ENCODE data around the gene GALNT7. TPM values are rescaled to one million over a fixed set of nuclear protein-coding genes. Genes with fewer than 3 reads are reported as not detected.

Gene GALNT7
- total RNA-seq, 1 experiment from 2014 or later = 156 TPM

- no TSS peak for BruUV-seq (replicated peaks)
- H3K36me3 ChIP-seq (ENCODE audit: control insufficient read depth, insufficient read depth, low read length) = no peaks in the 10 kb centered on the region; the same call in 1 of the 2 replicates
- H3K4me1 ChIP-seq (ENCODE audit: control insufficient read depth, insufficient read depth, low read length) = peaks cover 26% of the 10 kb centered on the region
- no peaks in the 10 kb centered on the region for H3K27me3 ChIP-seq (ENCODE audit: control insufficient read depth, insufficient read depth, low read length)
- intact Hi-C loops (cut with micrococcal nuclease; ENCODE audit: unreplicated experiment) (no loop called here), in situ Hi-C loops (cut with HindIII; ENCODE audit: low pct_unique_long_range_greater_than_20kb, low sequenced_read_pairs) (loop anchor here (25.0 kb wide), 1 partner anchor 110 kb away; the partner anchor contains the start of gene GALNT7)
- ChIA-PET CTCF (no interaction called here), POLR2A (no interaction called here)
- H3K9me3 ChIP-seq (ENCODE audit: control insufficient read depth, insufficient read depth, low read depth, low read length) = no peaks in the 10 kb centered on the region
- DNase-seq (ENCODE audit: low read depth, low spot score) (no peak), ATAC-seq (no peak)
- H3K4me3 ChIP-seq (ENCODE audit: low read depth in 2 of 2, low read length in 2 of 2) = no peak overlapping the region
- TF ChIP-seq TCF7L2 (IDR thresholded peaks at IDR 0.05; ENCODE audit: low read depth, low read length) = no peak
- TF ChIP-seq REST (IDR thresholded peaks at IDR 0.05; ENCODE audit: insufficient read depth in 1 of 2, low read depth in 2 of 2, low read length in 1 of 2) = no peak
- H3K27ac ChIP-seq (ENCODE audit: low read length) = peak overlapping the region; percentile 60
Observed at GRCh38 chr4:173272314-173272713, 103.7 kb downstream of the GALNT7 start.

GRCh38 chr4:173272996-173273395 is 104.4 kb downstream of the GALNT7 start:
- ATAC-seq (no peak), DNase-seq (ENCODE audit: low read depth, low spot score) (no peak)
- POLR2A ChIA-PET = no interaction called here
- Histone ChIP-seq H3K9me3 (ENCODE audit: control insufficient read depth, insufficient read depth, low read depth, low read length) (no peaks in the 10 kb centered on the region), H3K27me3 (ENCODE audit: control insufficient read depth, insufficient read depth, low read length) (no peaks in the 10 kb centered on the region), H3K36me3 (ENCODE audit: control insufficient read depth, insufficient read depth, low read length) (no peaks in the 10 kb centered on the region; the same call in 1 of the 2 replicates), H3K4me1 (ENCODE audit: control insufficient read depth, insufficient read depth, low read length) (peaks cover 23% of the 10 kb centered on the region), H3K4me3 (ENCODE audit: low read depth in 2 of 2, low read length in 2 of 2) (no peak overlapping the region), H3K27ac (ENCODE audit: low read length) (peak overlapping the region; percentile 48; the same call in 1 of the 2 replicates)
- no peak for TF ChIP-seq POLR2AphosphoS5 (IDR thresholded peaks at IDR 0.05; ENCODE audit: low read depth, low read length)
- TF ChIP-seq REST (IDR thresholded peaks at IDR 0.05; ENCODE audit: insufficient read depth in 1 of 2, low read depth in 2 of 2, low read length in 1 of 2) = no peak
- TF ChIP-seq SIN3A (IDR thresholded peaks at IDR 0.05; ENCODE audit: borderline replicate concordance, insufficient read depth, low read depth, low read length) = no peak
- no peak for TF ChIP-seq CTCF (IDR thresholded peaks at IDR 0.05)
- no peak for TF ChIP-seq TCF7L2 (IDR thresholded peaks at IDR 0.05; ENCODE audit: low read depth, low read length)
- CTCF ChIA-PET = no interaction called here
- intact Hi-C loops (cut with micrococcal nuclease; ENCODE audit: unreplicated experiment) = no loop called here
- in situ Hi-C loops (cut with HindIII; ENCODE audit: low pct_unique_long_range_greater_than_20kb, low sequenced_read_pairs) = loop anchor here (25.0 kb wide), 1 partner anchor 111 kb away; the partner anchor contains the start of gene GALNT7
- BruUV-seq (replicated peaks) = no TSS peak
